ENCODE data around the gene CBL. TPM values are rescaled to one million over a fixed set of nuclear protein-coding genes. Genes with fewer than 3 reads are reported as not detected.

CBL gene
- total RNA-seq, 1 donor from 2014 or later = 21.6 TPM

GRCh38 chr11:119169282-119169719 lies 36.8 kb upstream of the CBL start:
- DNase-seq (ENCODE audit: low spot score in 2 of 2) = peak; percentile 58 to 90
- Histone ChIP-seq H3K9me3 (no peaks in the 10 kb centered on the region), H3K27me3 (no peaks in the 10 kb centered on the region), H3K4me1 (peaks cover 0 to 2% of the 10 kb centered on the region in 2 donors), H3K36me3 (peaks cover 10 to 11% of the 10 kb centered on the region in 2 donors), H3K4me3 (peak overlapping the region; percentile 61 to 95), H3K27ac (peak overlapping the region; percentile 97 to 100)
- no peak for TF ChIP-seq CTCF (IDR thresholded peaks at IDR 0.05)
- intact Hi-C loops (cut with DNase I) = loop anchor here (1.0 to 5.0 kb wide), 6 partner anchors 24 to 171 kb away; partner anchors contain the start of genes C1QTNF5, C2CD2L and CBL

GRCh38 chr11:119172513-119172912 lies 33.6 kb upstream of the CBL start:
- H3K36me3 ChIP-seq = peaks cover 28 to 34% of the 10 kb centered on the region in 2 donors
- no peak for TF ChIP-seq CTCF (IDR thresholded peaks at IDR 0.05)
- intact Hi-C loops (cut with DNase I) = no loop called here
- H3K4me1 ChIP-seq = peaks cover 0 to 2% of the 10 kb centered on the region in 2 donors
- DNase-seq (ENCODE audit: low spot score in 2 of 2) = no peak
- no peak overlapping the region for H3K27ac ChIP-seq
- H3K4me3 ChIP-seq = no peak overlapping the region
- no peaks in the 10 kb centered on the region for H3K9me3 ChIP-seq
- H3K27me3 ChIP-seq = no peaks in the 10 kb centered on the region

- Histone ChIP-seq H3K4me3 (no peak overlapping the region), H3K27ac (no peak overlapping the region), H3K36me3 (peaks cover 33 to 34% of the 10 kb centered on the region in 2 donors), H3K27me3 (no peaks in the 10 kb centered on the region), H3K4me1 (peaks cover 0 to 3% of the 10 kb centered on the region in 2 donors), H3K9me3 (no peaks in the 10 kb centered on the region)
- no peak for TF ChIP-seq CTCF (IDR thresholded peaks at IDR 0.05)
- DNase-seq (ENCODE audit: low spot score in 2 of 2) = no peak
- intact Hi-C loops (cut with DNase I) = no loop called here
Measured at GRCh38 chr11:119173453-119173852, 32.7 kb upstream of the CBL start.

- Histone ChIP-seq H3K9me3 (no peaks in the 10 kb centered on the region), H3K4me3 (no peak overlapping the region), H3K27ac (no peak overlapping the region), H3K36me3 (peaks cover 43 to 44% of the 10 kb centered on the region in 2 donors), H3K27me3 (no peaks in the 10 kb centered on the region), H3K4me1 (peaks cover 0 to 3% of the 10 kb centered on the region in 2 donors)
- DNase-seq (ENCODE audit: low spot score in 2 of 2) = no peak
- intact Hi-C loops (cut with DNase I) = no loop called here
- TF ChIP-seq CTCF (IDR thresholded peaks at IDR 0.05) = no peak
Measured at GRCh38 chr11:119175493-119176077, 30.6 kb upstream of the CBL start.

- H3K9me3 ChIP-seq = no peaks in the 10 kb centered on the region
- no peak for TF ChIP-seq CTCF (IDR thresholded peaks at IDR 0.05)
- no peak for DNase-seq (ENCODE audit: low spot score in 2 of 2)
- H3K4me3 ChIP-seq = no peak overlapping the region
- no peaks in the 10 kb centered on the region for H3K27me3 ChIP-seq
- intact Hi-C loops (cut with DNase I) = no loop called here
- H3K36me3 ChIP-seq = peaks cover 59 to 61% of the 10 kb centered on the region in 2 donors
- H3K27ac ChIP-seq = no peak overlapping the region
- peaks cover 0 to 3% of the 10 kb centered on the region in 2 donors for H3K4me1 ChIP-seq
Measured at GRCh38 chr11:119178166-119178680, 27.9 kb upstream of the CBL start.

Measured in ascending aorta (tissue), 2 donors.